ENCODE measurements around the gene LY86.

- TF ChIP-seq CTCF (IDR thresholded peaks at IDR 0.05) (no peak), POLR2A (IDR thresholded peaks at IDR 0.05) (no peak)
Measured at GRCh38 chr6:6699741-6700367, 111.3 kb downstream of the LY86 start.

All from uterus (tissue), 2 donors.